Thoracic aorta (tissue), 2 donors: ENCODE results near the gene EXD3. TPM values are rescaled to one million over a fixed set of nuclear protein-coding genes. Genes with fewer than 3 reads are reported as not detected.

Experiments
- ATAC-seq: fragments of 150-250 bp; one replicate; pipeline ENCODE4 v1.8.0; 2017; ENCODE audit warnings: low read depth; ENCODE audit not compliant: insufficient number of reproducible peaks, low FRiP score
- DNase-seq: peaks from one replicate; pipeline ENCODE4 v3.0.0-alpha.2; 2020; ENCODE audit warnings: low spot score
- H3K27ac ChIP-seq, 2 donors: fragments of 200-600 bp; sonication (generic); 1 replicate in 1 of 2; 2 replicates in 1 of 2; pipeline ENCODE4 v1.5.1; 2016; ENCODE audit warnings: mild to moderate bottlenecking in 2 of 2, moderate library complexity in 2 of 2
- H3K27me3 ChIP-seq: fragments of 200-600 bp; sonication (generic); replicated peaks from 2 replicates; pipeline ENCODE4 v1.6.0; 2016; ENCODE audit warnings: mild to moderate bottlenecking; ENCODE audit not compliant: insufficient read depth
- H3K36me3 ChIP-seq: fragments of 200-600 bp; sonication (generic); one replicate; pipeline ENCODE4 v1.5.1; 2016
- H3K4me1 ChIP-seq, 2 donors: fragments of 200-600 bp; sonication (generic); 1 replicate in 1 of 2; 2 replicates in 1 of 2; pipeline versions ENCODE4 v1.5.1 to v1.6.0; 2016; ENCODE audit warnings: low read depth in 2 of 2, mild to moderate bottlenecking in 1 of 2; ENCODE audit not compliant: control insufficient read depth in 1 of 2
- H3K4me3 ChIP-seq: fragments of 200-600 bp; sonication (generic); 2 replicates; pipeline ENCODE4 v1.5.1; 2016; ENCODE audit warnings: mild to moderate bottlenecking
- H3K9me3 ChIP-seq: fragments of 200-600 bp; sonication (generic); 2 replicates; pipeline ENCODE4 v1.5.1; 2016
- total RNA-seq, 2 donors: library from RNA; depleted of rRNA; stranded (reverse); fragments of >200 nt; gene quantifications; one replicate each; pipeline versions ENCODE4 v1.1.0 to v1.2.3, GENCODE V29; 2016
- TF ChIP-seq, protein P1 (sequence below): fragments of 200-600 bp; sonication (generic); IDR thresholded peaks from one replicate; pipeline ENCODE4 v1.5.1; 2019; ENCODE audit warnings: antibody characterized with exemption

The EXD3 gene
- total RNA-seq, 2 donors from 2014 or later: 22.7 to 29.4 TPM

DNA sequence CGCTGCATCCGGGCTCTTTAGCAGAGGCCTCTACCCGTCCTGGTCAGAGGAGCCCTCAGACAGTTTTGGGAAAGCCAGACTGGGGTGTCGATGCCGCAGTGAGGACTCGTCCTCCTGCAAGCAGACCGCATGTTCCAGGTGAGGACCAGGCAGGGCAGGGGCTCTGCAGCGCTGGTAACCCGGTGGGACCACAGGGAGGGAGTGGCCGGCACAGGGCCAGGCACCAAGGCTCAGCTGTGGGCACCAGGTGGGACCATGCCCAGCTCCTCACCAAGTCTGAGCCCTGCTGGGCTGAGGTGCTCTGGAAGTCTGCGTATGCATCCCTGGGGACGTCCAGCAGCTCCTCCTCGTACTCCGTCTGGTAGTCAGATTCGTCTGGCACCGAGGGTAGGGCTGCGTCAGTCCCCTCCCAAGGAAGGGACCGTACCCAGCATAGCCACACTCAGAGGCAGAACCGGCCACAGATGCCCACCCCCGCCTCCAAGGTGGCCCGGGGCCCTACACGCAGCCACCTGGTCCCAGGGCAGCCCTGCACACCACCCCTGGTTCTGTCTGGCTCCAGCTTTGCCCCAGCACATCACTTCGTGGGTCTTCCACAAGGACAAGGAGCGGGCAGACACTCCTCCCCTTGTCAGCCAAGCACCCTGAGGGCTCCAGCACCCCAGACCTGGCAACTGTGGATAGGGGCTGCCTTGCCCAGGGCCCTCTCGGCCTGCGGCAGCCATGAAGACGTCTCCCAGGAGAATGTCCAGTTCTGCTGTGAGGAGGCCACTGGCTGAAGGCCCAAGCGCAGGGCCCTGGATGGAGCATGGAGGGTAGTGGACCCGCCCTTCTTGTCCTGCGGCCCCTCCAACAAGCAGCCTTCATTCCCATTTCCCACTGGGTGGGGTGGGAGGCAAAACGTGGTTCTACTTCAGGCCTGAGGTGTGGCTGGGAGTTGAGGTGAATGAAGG, 37.7 kb upstream of the EXD3 start:
- no peak overlapping the region for H3K27ac ChIP-seq
- no peaks in the 10 kb centered on the region for H3K9me3 ChIP-seq
- H3K27me3 ChIP-seq: no peaks in the 10 kb centered on the region
- H3K4me1 ChIP-seq: peaks cover 14 to 32% of the 10 kb centered on the region in 2 donors
- ATAC-seq (no peak), DNase-seq (no peak)
- H3K4me3 ChIP-seq: no peak overlapping the region
- peaks cover 5% of the 10 kb centered on the region for H3K36me3 ChIP-seq
- TF ChIP-seq, protein P1, sequence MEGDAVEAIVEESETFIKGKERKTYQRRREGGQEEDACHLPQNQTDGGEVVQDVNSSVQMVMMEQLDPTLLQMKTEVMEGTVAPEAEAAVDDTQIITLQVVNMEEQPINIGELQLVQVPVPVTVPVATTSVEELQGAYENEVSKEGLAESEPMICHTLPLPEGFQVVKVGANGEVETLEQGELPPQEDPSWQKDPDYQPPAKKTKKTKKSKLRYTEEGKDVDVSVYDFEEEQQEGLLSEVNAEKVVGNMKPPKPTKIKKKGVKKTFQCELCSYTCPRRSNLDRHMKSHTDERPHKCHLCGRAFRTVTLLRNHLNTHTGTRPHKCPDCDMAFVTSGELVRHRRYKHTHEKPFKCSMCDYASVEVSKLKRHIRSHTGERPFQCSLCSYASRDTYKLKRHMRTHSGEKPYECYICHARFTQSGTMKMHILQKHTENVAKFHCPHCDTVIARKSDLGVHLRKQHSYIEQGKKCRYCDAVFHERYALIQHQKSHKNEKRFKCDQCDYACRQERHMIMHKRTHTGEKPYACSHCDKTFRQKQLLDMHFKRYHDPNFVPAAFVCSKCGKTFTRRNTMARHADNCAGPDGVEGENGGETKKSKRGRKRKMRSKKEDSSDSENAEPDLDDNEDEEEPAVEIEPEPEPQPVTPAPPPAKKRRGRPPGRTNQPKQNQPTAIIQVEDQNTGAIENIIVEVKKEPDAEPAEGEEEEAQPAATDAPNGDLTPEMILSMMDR: no peak

- Histone ChIP-seq H3K4me1 (peaks cover 23 to 40% of the 10 kb centered on the region in 2 donors), H3K36me3 (peaks cover 5% of the 10 kb centered on the region), H3K4me3 (peak overlapping the region; percentile 97), H3K27ac (peak overlapping the region; percentile 61 to 97), H3K9me3 (no peaks in the 10 kb centered on the region), H3K27me3 (no peaks in the 10 kb centered on the region)
- no peak for ATAC-seq
- no peak for DNase-seq
- TF ChIP-seq, protein P1: no peak
Measured at GRCh38 chr9:137459601-137460362, 36.8 kb upstream of the EXD3 start.

GRCh38 chr9:137459152-137459600, 36.2 kb upstream of the EXD3 start, which contains the start of gene NSMF:
Gene NSMF (minus strand): TSS chr9:137459334. CDS start chr9:137459102, 232 bp downstream.
- DNase-seq (peak; percentile 74), ATAC-seq (peak; percentile 64)
- peak within 1 kb of the TSS; percentile 97 to 99 for H3K27ac ChIP-seq
- H3K27me3 ChIP-seq: no peaks in the 10 kb centered on the region
- no peaks in the 10 kb centered on the region for H3K9me3 ChIP-seq
- TF ChIP-seq, protein P1: no peak
- H3K36me3 ChIP-seq: peaks cover 5% of the 10 kb centered on the region
- H3K4me3 ChIP-seq: peak within 1 kb of the TSS; percentile 97
- H3K4me1 ChIP-seq: peaks cover 28 to 46% of the 10 kb centered on the region in 2 donors

DNA sequence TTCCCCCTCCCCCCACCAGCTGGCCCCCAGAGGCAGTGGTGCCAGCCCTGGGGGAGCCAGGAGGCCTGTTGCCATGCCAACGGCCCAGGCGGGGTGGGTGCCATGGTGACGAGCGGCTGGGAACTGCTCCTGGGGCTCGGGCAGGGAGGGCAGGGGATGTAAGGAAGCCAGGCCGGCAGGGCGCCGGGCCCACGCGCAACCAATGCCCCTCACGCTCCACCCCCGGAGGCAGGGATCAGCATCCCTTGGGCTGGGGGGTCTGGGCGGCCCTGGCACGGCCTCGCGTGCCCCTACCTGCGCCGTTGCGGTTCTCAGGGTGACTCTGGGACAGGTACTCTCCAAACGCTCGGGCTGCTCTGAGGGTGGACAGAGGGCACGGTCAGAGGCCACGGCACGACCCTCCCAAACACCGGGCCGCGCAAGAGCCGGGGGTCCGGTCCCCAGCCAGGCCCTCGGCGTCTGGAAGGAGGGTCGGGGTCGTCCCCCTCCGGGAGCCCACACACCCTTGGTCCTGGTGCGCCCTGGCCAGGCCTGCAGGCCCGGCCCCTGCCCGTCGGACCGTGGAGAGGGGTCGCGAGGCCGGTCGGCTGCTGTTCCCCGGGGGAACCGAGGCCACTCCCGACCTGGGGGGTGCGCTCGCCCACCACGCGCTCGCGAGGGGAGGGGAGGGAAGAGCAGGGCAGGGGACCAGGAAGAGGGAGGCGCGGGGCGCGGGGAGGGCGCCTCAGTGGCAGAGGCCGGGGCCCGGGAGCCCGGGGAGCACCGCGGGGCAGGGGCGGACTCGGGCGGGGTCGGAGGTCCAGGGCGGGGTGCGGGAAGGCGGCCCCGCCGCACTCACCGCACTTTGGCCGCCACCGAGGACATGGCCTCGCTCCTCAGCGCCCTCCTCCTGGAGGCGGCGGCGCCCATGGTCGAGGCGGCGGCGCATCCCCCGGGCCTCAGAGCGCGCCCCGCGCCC, 35.5 kb upstream of the EXD3 start:
- peak overlapping the region; percentile 97 for H3K4me3 ChIP-seq
- no peaks in the 10 kb centered on the region for H3K27me3 ChIP-seq
- TF ChIP-seq, protein P1: no peak
- peak; percentile 27 for ATAC-seq
- peaks cover 28 to 51% of the 10 kb centered on the region in 2 donors for H3K4me1 ChIP-seq
- peak overlapping the region; percentile 97 to 99 for H3K27ac ChIP-seq
- peaks cover 8% of the 10 kb centered on the region for H3K36me3 ChIP-seq
- H3K9me3 ChIP-seq: no peaks in the 10 kb centered on the region
- DNase-seq: no peak
